Gastroesophageal sphincter (tissue), 4 donors: ENCODE measurements around the gene FCN3. TPM values are rescaled to one million over a fixed set of nuclear protein-coding genes. Genes with fewer than 3 reads are reported as not detected.

ENCODE experiments used
- ATAC-seq: fragments of 150-250 bp; one replicate; pipeline ENCODE4 v1.9.1; 2016; ENCODE audit warnings: mild to moderate bottlenecking, moderate library complexity
- H3K27ac ChIP-seq, 4 donors: fragments of 200-600 bp; sonication (generic) in 3 of 4; 1 replicate in 3 of 4; 2 replicates in 1 of 4; pipeline ENCODE4 v1.5.1; 2016 to 2019
- H3K27me3 ChIP-seq: fragments of 200-600 bp; sonication (generic); one replicate; pipeline ENCODE4 v1.5.1; 2019
- H3K36me3 ChIP-seq, 2 donors: fragments of 200-600 bp; sonication (generic); one replicate each; pipeline ENCODE4 v1.5.1; 2019; ENCODE audit warnings: control low read depth in 1 of 2
- H3K4me1 ChIP-seq, 3 donors: fragments of 200-600 bp; sonication (generic); 1 replicate in 2 of 3; 2 replicates in 1 of 3; pipeline ENCODE4 v1.5.1; 2016 to 2019; ENCODE audit warnings: control low read depth in 2 of 3
- H3K4me3 ChIP-seq, 2 donors: fragments of 200-600 bp; sonication (generic); one replicate each; pipeline ENCODE4 v1.5.1; 2019; ENCODE audit warnings: mild to moderate bottlenecking in 1 of 2, moderate library complexity in 1 of 2
- H3K9me3 ChIP-seq, 3 donors: fragments of 200-600 bp; sonication (generic); one replicate each; pipeline ENCODE4 v1.5.1; 2017 to 2019; ENCODE audit warnings: control low read depth in 2 of 3
- EP300 ChIP-seq: sonication (generic); formaldehyde crosslinking; IDR thresholded peaks from one replicate; pipeline ENCODE4 v1.6.1; 2017; ENCODE audit warnings: antibody characterized with exemption, mild to moderate bottlenecking
- POLR2A ChIP-seq, 2 donors: fragments of 450-650 bp; IDR thresholded peaks; one replicate each; pipeline ENCODE4 v1.6.1; 2017; ENCODE audit warnings: antibody characterized with exemption in 2 of 2, mild to moderate bottlenecking in 2 of 2, moderate library complexity in 1 of 2
- POLR2AphosphoS5 ChIP-seq: sonication (generic); formaldehyde crosslinking; IDR thresholded peaks from one replicate; pipeline ENCODE4 v1.6.1; 2017; ENCODE audit warnings: antibody characterized with exemption
- WGBS, 2 donors: methylation state at CpG; one replicate each; pipeline ENCODE4 v1.1.5; 2018; ENCODE audit warnings: low coverage in 1 of 2; 5-methylcytosine and 5-hydroxymethylcytosine counted together
- total RNA-seq, 4 donors: library from RNA; depleted of rRNA; stranded (reverse); fragments of >200 nt; gene quantifications; one replicate each; pipeline ENCODE4 v1.1.0, GENCODE V29; 2016
- TF ChIP-seq, protein P1 (sequence below), 4 experiments: fragments of 200-600 bp in 2 of 4; fragments of 450-650 bp in 2 of 4; sonication (generic) in 1 of 4; IDR thresholded peaks; one replicate each; pipeline ENCODE4 v1.5.1; 2017 to 2019; ENCODE audit warnings: antibody characterized with exemption in 4 of 4, mild to moderate bottlenecking in 2 of 4, moderate library complexity in 2 of 4

FCN3 gene
- total RNA-seq, 4 donors from 2014 or later: 4.6 to 11.5 (median 6.3) TPM

DNA sequence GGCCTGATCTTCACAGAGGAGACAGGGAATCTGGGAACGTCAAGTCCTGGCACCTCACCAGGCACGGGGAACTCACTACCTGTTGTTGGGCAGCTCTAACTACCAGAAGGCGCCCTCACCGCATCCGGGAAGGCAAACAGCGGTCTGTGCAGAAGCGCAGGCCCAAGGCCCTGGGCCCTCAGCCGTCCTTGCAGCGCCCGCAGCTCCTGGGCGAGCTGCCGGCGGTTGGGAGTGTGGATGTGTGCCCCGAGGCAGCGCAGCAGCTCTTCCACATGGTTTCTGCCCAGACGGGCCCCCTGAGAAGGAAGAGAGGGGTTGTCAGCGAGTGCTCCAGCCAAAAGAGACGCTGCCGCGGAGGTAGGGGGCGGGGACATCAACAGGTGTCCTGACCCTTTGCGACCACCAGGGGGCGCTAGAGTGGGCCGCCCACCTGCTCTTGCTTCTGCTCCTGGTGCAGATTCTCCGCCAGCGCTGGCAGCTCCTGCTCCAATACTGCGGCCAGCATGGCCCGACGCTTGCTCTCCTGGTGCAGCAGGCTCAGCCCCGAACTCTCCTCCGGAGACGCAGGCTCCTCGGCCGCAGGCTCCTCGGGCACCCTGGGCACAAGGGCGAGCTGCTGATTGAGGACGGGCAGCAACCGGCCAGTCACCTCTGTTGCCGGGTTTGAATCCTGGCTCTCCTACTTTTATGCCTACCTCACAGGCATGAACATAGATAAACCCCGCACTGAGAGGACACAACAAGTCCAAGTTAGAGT is 17.2 kb downstream of the FCN3 start:
- Histone ChIP-seq H3K9me3 (no peaks in the 10 kb centered on the region), H3K4me1 (peaks cover 0 to 30% (median 3%) of the 10 kb centered on the region in 3 donors), H3K36me3 (peaks cover 0 to 99% of the 10 kb centered on the region in 2 donors), H3K4me3 (peak overlapping the region in 1 of 2 donors; percentile 24), H3K27ac (peak overlapping the region in 3 of 4 donors; percentile 33 to 41 (median 37)), H3K27me3 (no peaks in the 10 kb centered on the region)
- WGBS, 2 donors: 71% methylated on average over 1 of the region's 40 CpGs; no CpG with 5 or more reads in 1 of the 2 donors
- peak; percentile 80 for ATAC-seq
- TF ChIP-seq, protein P1, sequence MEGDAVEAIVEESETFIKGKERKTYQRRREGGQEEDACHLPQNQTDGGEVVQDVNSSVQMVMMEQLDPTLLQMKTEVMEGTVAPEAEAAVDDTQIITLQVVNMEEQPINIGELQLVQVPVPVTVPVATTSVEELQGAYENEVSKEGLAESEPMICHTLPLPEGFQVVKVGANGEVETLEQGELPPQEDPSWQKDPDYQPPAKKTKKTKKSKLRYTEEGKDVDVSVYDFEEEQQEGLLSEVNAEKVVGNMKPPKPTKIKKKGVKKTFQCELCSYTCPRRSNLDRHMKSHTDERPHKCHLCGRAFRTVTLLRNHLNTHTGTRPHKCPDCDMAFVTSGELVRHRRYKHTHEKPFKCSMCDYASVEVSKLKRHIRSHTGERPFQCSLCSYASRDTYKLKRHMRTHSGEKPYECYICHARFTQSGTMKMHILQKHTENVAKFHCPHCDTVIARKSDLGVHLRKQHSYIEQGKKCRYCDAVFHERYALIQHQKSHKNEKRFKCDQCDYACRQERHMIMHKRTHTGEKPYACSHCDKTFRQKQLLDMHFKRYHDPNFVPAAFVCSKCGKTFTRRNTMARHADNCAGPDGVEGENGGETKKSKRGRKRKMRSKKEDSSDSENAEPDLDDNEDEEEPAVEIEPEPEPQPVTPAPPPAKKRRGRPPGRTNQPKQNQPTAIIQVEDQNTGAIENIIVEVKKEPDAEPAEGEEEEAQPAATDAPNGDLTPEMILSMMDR (IDR thresholded peaks at IDR 0.05): peak in 3 of 4 experiments; percentile 97 to 98 (median 98)
- no peak for TF ChIP-seq POLR2A (IDR thresholded peaks at IDR 0.05)
- peak; percentile 19 for TF ChIP-seq POLR2AphosphoS5
- no peak for TF ChIP-seq EP300

DNA sequence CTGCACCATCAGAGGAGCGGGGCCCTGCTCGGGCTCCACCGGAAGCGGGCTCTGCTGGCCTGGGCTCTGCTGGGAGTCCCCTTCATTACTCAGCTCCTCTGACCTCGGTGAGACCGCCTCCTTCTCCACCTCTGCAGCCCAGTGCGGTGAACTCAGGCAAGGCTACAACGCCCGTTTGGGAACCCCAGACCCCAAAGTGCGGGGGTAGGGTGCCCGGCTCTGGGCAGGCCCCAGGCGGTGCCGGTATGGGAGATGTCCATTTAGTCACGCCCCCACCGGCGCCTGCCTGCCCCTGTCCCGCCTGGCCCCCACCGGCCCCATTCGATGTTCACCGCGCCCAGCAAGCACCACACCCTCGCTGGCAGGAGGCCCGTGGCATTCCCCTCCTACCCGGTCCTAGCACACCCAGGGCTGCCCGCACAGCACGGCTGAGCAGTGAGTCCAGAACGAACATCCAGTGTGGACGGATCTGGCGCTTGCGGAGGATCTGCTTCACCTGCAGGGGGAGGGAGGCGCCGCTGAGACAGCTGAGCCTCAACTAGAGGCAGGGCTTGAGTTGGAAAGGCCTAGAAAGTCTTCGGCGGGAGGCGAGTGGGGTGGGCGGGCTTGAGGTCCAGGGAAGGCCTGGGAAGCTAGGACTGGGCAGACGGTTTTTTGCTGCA is 17.9 kb downstream of the FCN3 start:
- ATAC-seq: no peak
- H3K27me3 ChIP-seq: no peaks in the 10 kb centered on the region
- peak overlapping the region in 2 of 4 donors; percentile 33 to 41 for H3K27ac ChIP-seq
- H3K4me3 ChIP-seq: no peak overlapping the region
- H3K36me3 ChIP-seq: peaks cover 0 to 91% of the 10 kb centered on the region in 2 donors
- H3K4me1 ChIP-seq: peaks cover 0 to 32% (median 3%) of the 10 kb centered on the region in 3 donors
- TF ChIP-seq POLR2AphosphoS5 (no peak), EP300 (no peak), POLR2A (IDR thresholded peaks at IDR 0.05) (no peak)
- TF ChIP-seq, protein P1 (IDR thresholded peaks at IDR 0.05): no peak
- H3K9me3 ChIP-seq: no peaks in the 10 kb centered on the region
- WGBS, 2 donors: 77 to 79% methylated on average over 3 to 5 of the region's 37 CpGs

DNA sequence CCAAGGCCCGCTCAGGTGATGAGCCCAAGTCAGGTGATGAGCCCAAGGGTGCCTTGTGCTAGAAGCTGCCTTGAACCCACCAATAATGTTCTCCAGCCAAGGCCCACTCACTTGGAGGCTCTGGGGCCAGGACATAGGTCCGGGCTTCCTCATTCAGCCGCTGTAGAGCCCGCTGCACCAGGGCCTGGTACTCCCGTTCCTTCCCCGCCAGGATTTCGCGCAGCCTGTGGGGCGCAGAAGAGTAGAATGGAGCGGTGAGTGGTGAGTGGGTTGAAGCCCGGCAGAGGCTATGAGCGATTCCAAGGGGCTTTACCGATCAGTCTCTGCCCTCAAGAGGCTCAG is 18.4 kb downstream of the FCN3 start:
- ATAC-seq: no peak
- Histone ChIP-seq H3K4me3 (no peak overlapping the region), H3K27me3 (no peaks in the 10 kb centered on the region), H3K36me3 (peaks cover 0 to 86% of the 10 kb centered on the region in 2 donors), H3K4me1 (peaks cover 0 to 36% (median 3%) of the 10 kb centered on the region in 3 donors), H3K27ac (no peak overlapping the region), H3K9me3 (no peaks in the 10 kb centered on the region)
- TF ChIP-seq EP300 (no peak), POLR2AphosphoS5 (no peak), POLR2A (IDR thresholded peaks at IDR 0.05) (no peak)
- TF ChIP-seq, protein P1 (IDR thresholded peaks at IDR 0.05): no peak
- WGBS, 2 donors: 75 to 86% methylated on average over 1 to 2 of the region's 13 CpGs

DNA sequence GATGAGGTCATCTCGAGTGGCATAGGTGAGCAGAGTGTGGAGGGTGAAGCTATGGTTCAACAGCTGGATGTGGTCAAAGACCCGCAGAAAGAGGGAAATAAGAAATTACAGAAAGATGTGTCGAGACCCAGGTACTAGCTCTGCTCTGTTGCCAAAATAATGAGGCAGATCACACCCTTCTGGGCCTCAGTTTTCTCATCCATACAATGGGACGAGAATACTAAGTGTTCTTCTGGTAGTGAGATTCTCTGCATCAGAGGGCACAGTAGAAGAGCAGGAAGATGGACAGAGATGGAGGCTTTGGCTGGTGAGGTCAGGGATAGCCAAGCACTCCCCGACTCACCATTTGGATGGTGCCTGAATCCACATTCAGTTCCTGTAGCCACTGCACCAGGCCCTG is 18.9 kb downstream of the FCN3 start:
- Histone ChIP-seq H3K36me3 (peaks cover 0 to 81% of the 10 kb centered on the region in 2 donors), H3K4me3 (no peak overlapping the region), H3K27me3 (peaks cover 5% of the 10 kb centered on the region), H3K9me3 (no peaks in the 10 kb centered on the region), H3K4me1 (peaks cover 0 to 36% (median 9%) of the 10 kb centered on the region in 3 donors), H3K27ac (no peak overlapping the region)
- ATAC-seq: no peak
- 82 to 92% methylated on average over 5 of the region's 5 CpGs for WGBS, 2 donors
- TF ChIP-seq, protein P1 (IDR thresholded peaks at IDR 0.05): no peak
- TF ChIP-seq EP300: no peak
- no peak for TF ChIP-seq POLR2A (IDR thresholded peaks at IDR 0.05)
- no peak for TF ChIP-seq POLR2AphosphoS5
